Measurements from ENCODE around the gene DAP3.
"Not testable (repeated sequence)": the region's sequence is repeated elsewhere in the genome, so short reads cannot be mapped to it uniquely, and the experiment has no call there.

The DAP3 gene

GRCh38 chr1:155689081-155689607, at the start of gene DAP3:
TSS of gene DAP3 (plus strand) at chr1:155689091. CDS start at chr1:155709780, 20,689 bp downstream.
- DNase-seq (ENCODE audit: low spot score), result not testable (repeated sequence)

DNA sequence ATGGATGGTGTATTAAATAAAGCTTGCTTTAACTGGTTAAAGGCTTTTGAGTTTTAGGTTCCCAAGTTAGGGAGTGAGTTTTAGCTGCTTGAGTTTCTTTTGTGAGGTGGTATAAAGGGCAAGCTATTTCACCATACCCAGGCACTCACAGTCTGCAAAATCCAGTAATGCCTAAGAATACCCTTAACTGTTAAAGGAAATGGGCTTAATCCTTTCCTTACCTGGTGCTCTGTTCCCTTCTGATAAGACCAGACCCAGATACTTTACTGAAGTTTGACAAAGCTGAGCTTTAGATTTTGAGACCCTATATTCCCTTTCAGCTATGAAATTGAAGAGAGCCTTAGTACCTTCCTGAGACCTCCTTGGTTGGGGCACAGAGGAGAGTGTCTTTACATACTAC, 48.5 kb upstream of the DAP3 start:
- no peak for DNase-seq (ENCODE audit: low spot score)

- DNase-seq (ENCODE audit: low spot score), result not testable (repeated sequence)
Observed at GRCh38 chr1:155642559-155643180, 46.2 kb upstream of the DAP3 start.

DNA sequence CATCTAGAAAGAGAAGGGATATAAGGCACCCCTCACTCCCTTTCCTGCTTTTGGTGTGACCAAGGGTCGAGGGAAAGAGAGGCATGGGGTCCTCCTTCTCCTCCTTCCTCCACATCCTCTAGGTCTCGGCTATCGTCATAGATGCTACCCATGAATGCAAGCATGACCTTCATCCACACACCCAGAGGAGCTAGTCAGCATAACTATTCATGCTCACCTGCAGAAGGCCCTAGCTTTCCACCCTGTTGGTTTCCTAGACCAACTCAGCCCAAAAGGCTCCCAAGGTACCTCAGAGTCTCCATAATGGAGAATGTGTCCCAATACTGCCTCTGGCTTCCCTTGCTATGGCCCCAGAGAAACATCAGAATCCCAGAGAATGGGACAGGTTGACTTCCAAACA, 45.7 kb upstream of the DAP3 start:
- DNase-seq (ENCODE audit: low spot score), result no peak

DNA sequence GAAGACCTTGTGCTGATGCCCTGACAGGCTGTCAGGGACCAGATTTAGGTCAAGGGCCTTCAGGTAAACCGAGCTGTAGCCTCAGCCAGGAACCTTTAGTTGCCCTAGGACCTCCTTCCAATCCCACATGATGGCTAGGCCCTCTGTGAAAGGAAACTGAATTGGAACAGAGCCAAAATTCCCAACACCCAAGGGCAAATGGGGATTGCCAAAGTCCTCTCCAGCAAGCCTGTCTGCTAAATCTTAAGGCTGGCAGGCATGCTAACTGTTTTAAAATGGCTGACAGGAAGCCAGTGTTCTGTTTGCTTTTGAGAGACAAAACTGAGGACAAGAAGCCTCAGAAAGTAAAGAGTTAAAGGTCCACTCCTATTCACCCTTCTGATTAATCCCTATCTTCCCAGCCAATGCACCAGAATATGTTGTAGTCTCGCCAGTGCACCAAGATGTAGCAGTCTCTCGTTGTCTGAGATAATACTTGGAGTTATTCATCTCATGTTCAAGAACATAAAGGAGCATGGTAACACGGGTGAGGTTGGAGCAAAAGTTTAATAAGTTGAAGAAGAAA, 43.8 kb upstream of the DAP3 start:
- DNase-seq (ENCODE audit: low spot score), result no peak

GRCh38 chr1:155645648-155646047, 43.2 kb upstream of the DAP3 start:
- no peak for DNase-seq (ENCODE audit: low spot score)

- no peak for DNase-seq (ENCODE audit: low spot score)
Observed at GRCh38 chr1:155646307-155646706, 42.6 kb upstream of the DAP3 start.

GRCh38 chr1:155648207-155649147, 40.4 kb upstream of the DAP3 start:
- DNase-seq (ENCODE audit: low spot score), result peak; percentile 37

DNA sequence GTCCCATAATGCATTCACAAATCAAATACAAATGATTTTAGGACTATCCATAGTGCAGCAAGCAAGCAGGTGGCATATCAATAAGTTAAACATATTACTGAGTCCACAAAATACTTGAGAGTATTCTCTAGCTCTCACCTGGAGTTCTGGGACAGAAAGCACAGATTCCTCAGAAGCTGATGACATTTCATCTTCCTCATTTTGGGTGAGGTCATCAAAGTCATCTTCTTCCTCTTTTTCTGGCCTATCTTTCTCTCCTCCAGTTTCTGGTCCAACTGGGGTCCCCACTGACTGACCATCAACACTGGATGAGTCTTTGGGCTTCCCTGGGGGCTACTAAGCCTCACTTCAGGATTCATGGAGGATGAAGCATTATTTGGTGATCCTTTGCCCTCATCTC, 39.2 kb upstream of the DAP3 start:
- DNase-seq (ENCODE audit: low spot score), result no peak

GRCh38 chr1:155650231-155650757, 38.6 kb upstream of the DAP3 start:
- no peak for DNase-seq (ENCODE audit: low spot score)

DNA sequence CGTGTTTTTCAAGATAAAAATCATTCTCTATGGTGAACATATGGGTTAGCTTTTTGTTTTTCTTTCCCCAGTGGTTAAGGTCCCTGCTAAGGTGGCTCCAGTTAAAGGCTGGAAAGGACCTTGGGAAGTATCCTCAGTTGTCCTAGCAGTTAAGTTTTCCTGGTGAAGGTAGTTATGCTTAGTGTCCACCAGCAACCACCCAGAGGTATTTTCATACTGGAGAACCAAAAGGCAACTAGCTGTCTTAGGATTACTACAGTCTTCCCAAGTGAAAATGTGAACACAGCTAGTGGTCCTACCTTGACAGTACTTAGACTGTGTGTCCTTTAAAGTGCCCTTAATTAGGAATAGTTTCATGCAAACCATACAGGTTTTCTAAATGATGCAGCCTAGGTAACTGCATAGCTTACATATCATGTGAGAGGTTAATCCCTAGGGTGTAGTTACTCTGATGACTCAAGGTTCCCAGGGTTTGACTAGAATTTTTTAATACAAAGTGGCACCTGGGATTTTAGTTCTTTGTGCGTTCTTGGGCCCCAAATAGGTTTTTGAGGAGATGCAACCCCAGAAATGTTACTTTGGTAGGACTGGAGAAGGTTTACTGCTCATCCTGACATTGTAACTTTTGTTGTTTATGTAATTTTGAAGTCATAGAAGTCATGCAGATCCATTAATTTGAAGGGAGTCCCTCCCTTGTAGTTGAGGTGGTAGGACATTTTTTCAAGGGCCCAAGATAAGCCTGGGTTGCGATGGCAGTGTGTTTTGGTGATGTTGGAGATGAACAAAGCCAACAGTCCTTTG, 36.8 kb upstream of the DAP3 start:
- no peak for DNase-seq (ENCODE audit: low spot score)

- no peak for DNase-seq (ENCODE audit: low spot score)
Observed at GRCh38 chr1:155652951-155653350, 35.9 kb upstream of the DAP3 start.

DNA sequence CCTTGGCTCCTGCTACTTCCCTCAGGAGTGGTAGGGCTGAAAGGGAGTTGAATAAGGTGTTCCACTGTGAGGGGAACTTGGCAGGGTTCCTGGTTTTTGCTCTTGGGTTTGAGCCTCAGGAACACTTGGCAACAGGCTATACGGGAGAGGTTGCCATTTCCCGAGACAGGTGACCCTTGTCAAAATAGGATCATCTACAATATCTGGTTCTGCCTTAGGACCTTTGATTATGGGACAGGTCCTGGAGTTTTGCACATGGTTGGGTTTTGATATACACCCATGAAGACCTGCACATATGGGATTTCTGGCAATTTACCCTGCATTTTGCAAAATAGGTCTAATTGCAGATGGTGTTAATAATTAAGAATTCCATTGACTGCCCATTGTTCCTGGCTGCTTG, 31.4 kb upstream of the DAP3 start:
- DNase-seq (ENCODE audit: low spot score), result peak; percentile 53

- not testable (repeated sequence) for DNase-seq (ENCODE audit: low spot score)
Observed at GRCh38 chr1:155661239-155661638, 27.7 kb upstream of the DAP3 start.

DNA sequence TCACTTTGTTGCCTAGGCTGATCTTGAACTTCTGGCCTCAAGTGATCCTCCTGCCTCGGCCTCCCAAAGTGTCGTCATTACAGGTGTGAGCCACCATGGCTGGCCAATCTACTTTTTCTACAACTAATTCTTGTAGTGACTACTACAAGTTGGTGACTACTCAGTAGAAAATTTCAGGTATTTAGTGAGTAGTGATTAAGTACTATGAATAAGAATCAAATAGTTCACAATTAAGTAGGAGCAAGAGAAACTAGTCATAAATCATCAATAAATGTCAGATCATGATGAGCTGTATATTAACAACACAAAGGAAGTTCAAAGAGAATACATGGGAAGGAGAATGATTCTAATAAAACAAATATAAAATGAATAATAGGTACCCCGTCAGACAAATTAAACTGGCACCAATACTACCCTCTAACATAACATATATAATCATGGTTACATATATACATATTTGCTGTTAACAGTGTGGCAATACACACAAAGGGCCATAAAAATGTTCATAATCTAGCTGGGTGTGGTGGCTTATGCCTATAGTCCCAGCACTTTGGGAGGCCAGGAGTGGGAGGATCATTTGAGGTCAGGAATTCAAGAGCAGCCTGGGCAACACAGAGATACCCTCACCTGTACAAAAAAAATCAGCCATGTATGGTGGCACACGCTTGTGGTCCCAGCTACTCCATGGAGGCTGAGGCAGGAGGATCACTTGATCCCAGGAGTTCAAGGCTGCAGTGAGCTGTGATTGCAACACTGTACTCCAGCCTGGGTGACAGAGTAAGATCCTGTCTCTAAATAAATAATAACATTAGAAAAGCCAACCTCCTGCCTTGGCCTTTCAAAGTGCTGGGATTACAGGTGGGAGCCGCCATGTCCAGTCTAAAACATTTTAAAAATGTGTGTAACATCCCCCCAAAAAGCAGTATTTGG, 19.4 kb upstream of the DAP3 start:
- no peak for DNase-seq (ENCODE audit: low spot score)

DNA sequence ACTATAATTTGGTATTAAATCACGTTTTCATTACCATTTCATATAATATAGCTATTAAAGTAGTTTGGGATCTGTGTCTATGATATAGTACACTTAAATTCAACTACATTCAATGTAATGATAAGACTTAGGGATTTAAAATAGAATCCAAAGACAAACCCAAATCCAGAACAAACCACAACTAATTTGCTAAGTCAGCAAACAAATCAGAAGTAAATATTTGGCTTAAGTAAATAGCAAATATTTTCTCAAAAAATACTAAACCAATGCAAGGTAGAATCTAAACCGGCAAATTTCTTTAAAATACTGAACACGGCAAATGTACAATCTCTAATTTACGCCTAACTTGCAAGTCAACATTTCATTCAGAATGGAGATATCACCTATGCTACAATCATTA, 17.1 kb upstream of the DAP3 start:
- DNase-seq (ENCODE audit: low spot score), result no peak

DNA sequence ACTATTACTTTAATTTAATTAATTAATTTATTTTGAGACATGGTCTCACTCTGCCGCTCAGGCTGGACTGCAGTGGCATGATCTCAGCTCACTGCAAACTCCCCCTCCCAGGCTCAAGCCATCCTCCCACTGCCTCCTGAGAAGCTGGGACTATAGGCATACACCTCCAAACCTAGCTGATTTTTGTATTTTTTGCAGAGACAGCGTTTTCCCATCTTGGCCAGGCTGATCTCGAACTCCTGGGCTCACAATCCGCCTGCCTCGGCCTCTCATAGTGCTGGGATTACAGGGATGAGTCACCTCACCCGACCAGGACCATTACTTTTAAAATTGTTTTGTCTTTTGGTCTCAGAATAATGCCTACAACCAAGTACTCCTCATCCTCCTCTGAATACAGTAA, 15.9 kb upstream of the DAP3 start:
- DNase-seq (ENCODE audit: low spot score), result no peak

DNA sequence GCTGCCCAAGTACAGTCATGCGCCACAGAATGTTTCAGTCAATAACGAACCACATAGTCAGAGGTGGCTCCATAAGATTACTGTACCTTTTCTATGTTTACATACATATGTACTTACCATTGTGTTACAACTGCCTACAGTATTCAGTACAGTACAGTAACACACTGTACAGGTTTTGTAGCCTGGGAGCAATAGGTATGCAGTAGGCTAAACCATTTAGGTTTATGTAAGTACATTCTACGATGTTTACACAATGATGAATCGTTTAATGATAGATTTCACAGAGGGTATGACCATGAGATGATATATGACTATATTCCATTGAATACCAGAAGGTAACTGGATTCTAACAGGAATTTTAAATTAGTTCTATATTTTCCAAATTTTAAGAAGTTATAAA, 10.9 kb upstream of the DAP3 start:
- no peak for DNase-seq (ENCODE audit: low spot score)

DNA sequence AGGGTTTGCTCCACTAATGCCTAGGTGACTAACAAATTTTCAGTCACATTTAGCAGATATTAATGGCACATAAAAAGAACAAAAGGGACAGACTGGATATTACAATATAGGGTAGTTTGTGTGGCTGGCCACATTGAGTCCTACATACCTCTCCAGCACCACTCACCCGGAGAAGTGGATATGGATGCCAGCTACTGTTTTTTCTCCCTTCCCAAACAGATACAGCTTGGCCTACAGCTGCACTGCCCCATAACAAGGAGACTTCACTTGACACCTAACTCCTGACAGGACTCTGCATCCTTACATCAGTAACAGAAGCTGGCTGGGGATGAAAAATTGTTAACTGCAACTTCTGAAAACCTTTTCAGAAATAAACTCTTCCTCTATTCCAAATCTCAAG, 9.9 kb upstream of the DAP3 start:
- not testable (repeated sequence) for DNase-seq (ENCODE audit: low spot score)

- no peak for DNase-seq (ENCODE audit: low spot score)
Observed at GRCh38 chr1:155680531-155680930, 8.4 kb upstream of the DAP3 start.

GRCh38 chr1:155681776-155682175, 7.1 kb upstream of the DAP3 start:
- no peak for DNase-seq (ENCODE audit: low spot score)
